Thyroid gland (tissue), 4 donors: ENCODE results near the gene TBC1D23.

Experiments used
- CTCF ChIP-seq, 6 experiments: fragments of 200-600 bp in 3 of 6; fragments of 450-650 bp in 3 of 6; sonication (generic) in 3 of 6; IDR thresholded peaks; one replicate each; pipeline ENCODE4 v1.5.1; 2016 to 2019; ENCODE audit warnings: antibody characterized with exemption in 6 of 6, mild to moderate bottlenecking in 2 of 6, inconsistent platforms in 1 of 6, moderate library complexity in 1 of 6
- POLR2A ChIP-seq, 2 donors: fragments of 450-650 bp; IDR thresholded peaks; one replicate each; pipeline ENCODE4 v1.6.1; 2017; ENCODE audit warnings: antibody characterized with exemption in 2 of 2, mild to moderate bottlenecking in 2 of 2, moderate library complexity in 1 of 2

GRCh38 chr3:100238599-100238998, 22.2 kb upstream of the TBC1D23 start:
- TF ChIP-seq CTCF (IDR thresholded peaks at IDR 0.05) = no peak
- TF ChIP-seq POLR2A (IDR thresholded peaks at IDR 0.05) = no peak
